ENCODE results near the gene ZNF804A.

GRCh38 chr2:184696644-184697043 lies 98.3 kb downstream of the ZNF804A start:
- no peak for TF ChIP-seq POLR2A (IDR thresholded peaks at IDR 0.05; ENCODE audit: control extremely low read depth in 1 of 2, low read depth in 2 of 2, low read length in 2 of 2)
- TF ChIP-seq CREB1 (IDR thresholded peaks at IDR 0.05) = no peak
- TF ChIP-seq KDM5A (IDR thresholded peaks at IDR 0.05; ENCODE audit: low read length) = no peak
- TF ChIP-seq POU5F1 (IDR thresholded peaks at IDR 0.05; ENCODE audit: low read depth, low read length) = no peak
- TF ChIP-seq POLR2AphosphoS5 (IDR thresholded peaks at IDR 0.05; ENCODE audit: low read depth, low read length) = no peak
- TF ChIP-seq, protein P1, sequence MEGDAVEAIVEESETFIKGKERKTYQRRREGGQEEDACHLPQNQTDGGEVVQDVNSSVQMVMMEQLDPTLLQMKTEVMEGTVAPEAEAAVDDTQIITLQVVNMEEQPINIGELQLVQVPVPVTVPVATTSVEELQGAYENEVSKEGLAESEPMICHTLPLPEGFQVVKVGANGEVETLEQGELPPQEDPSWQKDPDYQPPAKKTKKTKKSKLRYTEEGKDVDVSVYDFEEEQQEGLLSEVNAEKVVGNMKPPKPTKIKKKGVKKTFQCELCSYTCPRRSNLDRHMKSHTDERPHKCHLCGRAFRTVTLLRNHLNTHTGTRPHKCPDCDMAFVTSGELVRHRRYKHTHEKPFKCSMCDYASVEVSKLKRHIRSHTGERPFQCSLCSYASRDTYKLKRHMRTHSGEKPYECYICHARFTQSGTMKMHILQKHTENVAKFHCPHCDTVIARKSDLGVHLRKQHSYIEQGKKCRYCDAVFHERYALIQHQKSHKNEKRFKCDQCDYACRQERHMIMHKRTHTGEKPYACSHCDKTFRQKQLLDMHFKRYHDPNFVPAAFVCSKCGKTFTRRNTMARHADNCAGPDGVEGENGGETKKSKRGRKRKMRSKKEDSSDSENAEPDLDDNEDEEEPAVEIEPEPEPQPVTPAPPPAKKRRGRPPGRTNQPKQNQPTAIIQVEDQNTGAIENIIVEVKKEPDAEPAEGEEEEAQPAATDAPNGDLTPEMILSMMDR (IDR thresholded peaks at IDR 0.05; ENCODE audit: control extremely low read depth in 1 of 3, insufficient read depth in 1 of 3, low read depth in 1 of 3, low read length in 3 of 3) = no peak
- TF ChIP-seq TAF1 (IDR thresholded peaks at IDR 0.05; ENCODE audit: low read depth, low read length) = no peak
- TF ChIP-seq RAD21 (IDR thresholded peaks at IDR 0.05 in 1 of 2, conservative IDR thresholded peaks at IDR 0.05 in 1 of 2; ENCODE audit: low read depth in 2 of 2, low read length in 2 of 2) = no peak
- TF ChIP-seq SRF (IDR thresholded peaks at IDR 0.05; ENCODE audit: low read depth, low read length) = no peak

Measured in H1 (cell line).